Activated naive CD8-positive, alpha-beta T cell treated with anti-CD3 and anti-CD28 coated beads, Interleukin-2, amount 50 U/mL, for 24 hours (primary cell): ENCODE data around the gene TMEM59.
"Not testable (repeated sequence)": the region's sequence is repeated elsewhere in the genome, so short reads cannot be mapped to it uniquely, and the experiment has no call there.

Source experiments
- ATAC-seq: fragments of 150-1000 bp; cut with Tn5 transposase; one replicate; pipeline ENCODE4 v1.10.0; 2021
- DNase-seq: peaks from one replicate; pipeline ENCODE4 v3.0.0; 2021
- H3K27ac Mint-ChIP-seq: one replicate; pipeline ENCODE4 v1.8.0; 2021; ENCODE audit warnings: mild to moderate bottlenecking, mixed read lengths
- H3K27me3 Mint-ChIP-seq: one replicate; pipeline ENCODE4 v1.8.0; 2021; ENCODE audit warnings: mixed read lengths
- H3K36me3 Mint-ChIP-seq: one replicate; pipeline ENCODE4 v1.8.0; 2021; ENCODE audit warnings: low read depth, mixed read lengths
- H3K4me1 Mint-ChIP-seq: one replicate; pipeline ENCODE4 v1.8.0; 2021; ENCODE audit warnings: mixed read lengths
- H3K4me3 Mint-ChIP-seq: one replicate; pipeline ENCODE4 v1.8.0; 2021; ENCODE audit warnings: mild to moderate bottlenecking, moderate library complexity, mixed read lengths
- H3K9me3 Mint-ChIP-seq: one replicate; pipeline ENCODE4 v1.8.0; 2021; ENCODE audit warnings: mixed read lengths

The TMEM59 gene, protein sequence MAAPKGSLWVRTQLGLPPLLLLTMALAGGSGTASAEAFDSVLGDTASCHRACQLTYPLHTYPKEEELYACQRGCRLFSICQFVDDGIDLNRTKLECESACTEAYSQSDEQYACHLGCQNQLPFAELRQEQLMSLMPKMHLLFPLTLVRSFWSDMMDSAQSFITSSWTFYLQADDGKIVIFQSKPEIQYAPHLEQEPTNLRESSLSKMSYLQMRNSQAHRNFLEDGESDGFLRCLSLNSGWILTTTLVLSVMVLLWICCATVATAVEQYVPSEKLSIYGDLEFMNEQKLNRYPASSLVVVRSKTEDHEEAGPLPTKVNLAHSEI

DNA sequence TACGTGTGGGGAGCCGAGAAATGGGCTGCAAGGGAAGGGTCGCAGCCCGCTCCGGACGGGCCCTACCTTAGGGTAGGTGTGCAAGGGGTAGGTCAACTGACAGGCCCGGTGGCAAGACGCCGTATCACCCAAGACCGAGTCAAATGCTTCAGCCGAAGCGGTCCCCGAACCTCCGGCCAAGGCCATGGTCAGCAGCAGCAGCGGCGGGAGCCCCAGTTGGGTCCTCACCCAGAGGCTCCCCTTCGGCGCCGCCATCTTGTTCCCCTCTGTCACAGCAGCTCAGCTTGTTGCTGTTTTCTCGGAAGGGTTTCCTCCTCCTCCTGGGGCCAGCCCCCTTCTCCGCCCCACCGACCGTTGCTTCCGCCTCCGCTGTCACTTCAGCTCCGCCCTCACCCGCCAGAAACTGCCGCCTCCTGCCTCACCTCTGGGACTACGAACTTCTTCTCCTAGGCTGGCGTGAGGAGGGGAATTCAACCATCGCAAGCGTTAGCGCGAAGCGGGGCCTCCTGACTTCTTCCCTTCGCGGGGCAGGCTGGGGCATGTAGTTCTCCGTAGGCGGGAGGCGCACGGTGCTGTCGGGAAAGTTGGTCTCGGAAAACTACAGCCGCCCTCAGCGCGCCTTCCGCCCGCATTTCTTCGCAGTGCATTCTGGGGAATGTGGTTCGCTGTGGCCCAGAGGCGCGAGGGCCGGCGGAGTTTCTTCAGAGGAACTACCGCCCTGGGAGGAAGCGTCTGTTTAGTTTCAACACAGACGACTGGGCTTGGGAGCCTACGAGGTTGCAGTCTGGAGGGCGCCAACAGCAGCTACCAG, at the start of gene TMEM59, which contains the start of gene TCEANC2:
TSS of gene TMEM59 (minus strand) at position 271 of the 811 bp plus-strand sequence. CDS start at position 255, 16 bp downstream.
TSS of gene TCEANC2 (plus strand) at position 675 of the 811 bp plus-strand sequence. CDS start 815 bp downstream, outside the sequence.
- Mint-ChIP-seq H3K36me3 (peaks cover 20% of the 10 kb centered on the region), H3K9me3 (no peaks in the 10 kb centered on the region), H3K27ac (no peak within 1 kb of the TSS), H3K4me1 (peaks cover 45% of the 10 kb centered on the region), H3K27me3 (no peaks in the 10 kb centered on the region), H3K4me3 (no peak within 1 kb of the TSS)
- ATAC-seq: peak; percentile 98
- DNase-seq: peak; percentile 94

DNA sequence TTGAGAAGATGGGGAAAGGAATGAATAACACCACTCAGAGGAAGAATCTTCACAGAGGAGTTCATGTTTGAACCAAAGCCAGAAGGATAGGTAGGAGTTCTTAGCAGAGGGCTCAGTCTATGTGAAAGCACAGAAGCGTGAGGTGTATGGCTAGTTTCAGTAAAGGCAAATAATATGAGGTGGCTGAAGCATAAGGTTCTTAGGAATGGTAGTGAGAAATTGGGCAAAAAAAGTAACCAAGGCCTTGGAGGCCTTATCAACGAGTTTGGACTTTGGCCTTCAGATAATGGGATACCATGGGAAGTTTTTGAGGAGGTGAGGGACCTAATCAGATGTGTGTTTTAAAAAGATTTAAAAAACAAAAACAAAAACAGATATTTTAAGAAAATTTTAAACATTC, 47.5 kb upstream of the TMEM59 start:
- H3K4me3 Mint-ChIP-seq: no peak overlapping the region
- H3K27me3 Mint-ChIP-seq: no peaks in the 10 kb centered on the region
- no peak for ATAC-seq
- no peak for DNase-seq
- H3K27ac Mint-ChIP-seq: no peak overlapping the region
- H3K4me1 Mint-ChIP-seq: no peaks in the 10 kb centered on the region
- no peaks in the 10 kb centered on the region for H3K9me3 Mint-ChIP-seq
- H3K36me3 Mint-ChIP-seq: peaks cover 15% of the 10 kb centered on the region

DNA sequence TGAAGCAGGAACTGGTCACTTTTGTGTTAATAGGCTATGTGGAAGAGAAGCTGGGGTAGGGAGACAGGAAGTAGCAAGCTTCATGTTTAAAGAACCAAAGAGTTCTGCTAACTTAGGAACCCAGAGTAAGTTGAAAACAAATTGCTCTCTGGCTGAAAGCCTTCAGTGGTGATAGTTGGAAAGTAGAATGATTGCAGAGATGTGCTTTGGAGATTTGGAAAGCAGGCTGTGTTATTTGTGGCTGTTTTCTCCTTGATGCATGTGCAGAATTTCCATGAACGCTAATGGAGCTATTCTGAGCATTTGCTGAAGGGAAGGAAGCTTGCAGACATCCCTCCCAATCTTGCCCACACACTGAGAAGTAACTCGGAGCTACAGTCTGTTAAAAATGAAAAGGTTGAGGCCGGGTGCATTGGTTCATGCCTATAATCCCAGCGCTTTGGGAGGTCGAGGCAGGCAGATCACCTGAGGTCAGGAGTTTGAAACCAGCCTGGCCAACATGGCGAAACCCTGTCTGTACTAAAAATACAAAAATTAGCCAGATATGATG, 46.1 kb upstream of the TMEM59 start:
- H3K36me3 Mint-ChIP-seq: peaks cover 15% of the 10 kb centered on the region
- H3K4me3 Mint-ChIP-seq: no peak overlapping the region
- H3K9me3 Mint-ChIP-seq: no peaks in the 10 kb centered on the region
- ATAC-seq: no peak
- no peaks in the 10 kb centered on the region for H3K27me3 Mint-ChIP-seq
- no peak overlapping the region for H3K27ac Mint-ChIP-seq
- no peak for DNase-seq
- H3K4me1 Mint-ChIP-seq: no peaks in the 10 kb centered on the region

DNA sequence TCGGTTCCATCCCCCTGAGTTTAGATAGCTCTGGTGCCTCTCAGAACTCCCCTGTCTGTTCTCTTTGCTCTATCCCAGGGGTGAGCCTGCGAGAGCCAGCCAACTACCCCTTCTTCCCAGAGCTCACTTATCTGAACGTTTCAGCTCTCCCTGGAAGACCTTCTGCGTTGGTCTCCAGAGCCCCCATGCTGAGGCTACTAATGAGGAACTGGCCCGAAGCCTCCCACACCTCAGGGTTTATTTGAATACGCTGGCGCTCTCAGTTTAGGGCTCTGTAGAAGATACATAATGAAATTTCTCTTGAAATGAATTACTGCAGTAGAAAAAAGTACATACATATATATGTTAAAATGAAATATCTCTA, 43.9 kb upstream of the TMEM59 start:
- H3K9me3 Mint-ChIP-seq: no peaks in the 10 kb centered on the region
- no peak for ATAC-seq
- H3K27me3 Mint-ChIP-seq: no peaks in the 10 kb centered on the region
- H3K27ac Mint-ChIP-seq: no peak overlapping the region
- H3K4me3 Mint-ChIP-seq: no peak overlapping the region
- no peaks in the 10 kb centered on the region for H3K4me1 Mint-ChIP-seq
- no peak for DNase-seq
- peaks cover 15% of the 10 kb centered on the region for H3K36me3 Mint-ChIP-seq

DNA sequence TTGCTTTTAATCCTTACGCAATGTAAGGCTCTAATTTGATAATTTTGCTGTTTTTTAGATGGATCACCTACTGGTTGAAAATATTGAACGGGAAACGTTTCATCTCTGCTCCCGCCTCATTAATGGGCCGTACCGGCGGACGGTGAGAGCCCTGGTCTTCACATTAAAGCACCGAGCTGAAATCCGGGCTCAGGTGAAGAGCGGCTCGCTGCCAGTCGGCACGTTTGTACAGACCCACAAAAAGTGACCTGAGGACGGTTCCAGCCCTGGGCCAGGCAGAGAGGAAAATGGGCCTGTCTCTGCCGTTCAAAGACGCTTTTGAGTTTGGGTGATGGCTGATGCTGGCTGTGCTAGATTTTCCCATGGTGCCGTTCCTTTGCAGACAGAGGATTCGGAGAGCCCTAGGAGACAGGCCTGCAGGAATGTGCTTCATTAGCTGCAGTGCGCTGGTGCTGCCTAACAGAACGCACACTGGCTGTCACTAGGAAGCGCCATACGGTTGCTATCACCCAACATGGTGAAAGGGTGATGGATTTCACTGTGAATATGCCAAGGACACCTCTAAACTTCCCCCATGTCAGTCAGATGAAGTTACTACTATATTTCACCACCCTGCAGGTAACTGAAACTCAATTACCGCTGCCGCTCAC, 43.3 kb upstream of the TMEM59 start:
- peaks cover 18% of the 10 kb centered on the region for H3K36me3 Mint-ChIP-seq
- H3K9me3 Mint-ChIP-seq: no peaks in the 10 kb centered on the region
- H3K27ac Mint-ChIP-seq: no peak overlapping the region
- no peaks in the 10 kb centered on the region for H3K27me3 Mint-ChIP-seq
- no peak overlapping the region for H3K4me3 Mint-ChIP-seq
- no peaks in the 10 kb centered on the region for H3K4me1 Mint-ChIP-seq
- ATAC-seq (no peak), DNase-seq (no peak)

DNA sequence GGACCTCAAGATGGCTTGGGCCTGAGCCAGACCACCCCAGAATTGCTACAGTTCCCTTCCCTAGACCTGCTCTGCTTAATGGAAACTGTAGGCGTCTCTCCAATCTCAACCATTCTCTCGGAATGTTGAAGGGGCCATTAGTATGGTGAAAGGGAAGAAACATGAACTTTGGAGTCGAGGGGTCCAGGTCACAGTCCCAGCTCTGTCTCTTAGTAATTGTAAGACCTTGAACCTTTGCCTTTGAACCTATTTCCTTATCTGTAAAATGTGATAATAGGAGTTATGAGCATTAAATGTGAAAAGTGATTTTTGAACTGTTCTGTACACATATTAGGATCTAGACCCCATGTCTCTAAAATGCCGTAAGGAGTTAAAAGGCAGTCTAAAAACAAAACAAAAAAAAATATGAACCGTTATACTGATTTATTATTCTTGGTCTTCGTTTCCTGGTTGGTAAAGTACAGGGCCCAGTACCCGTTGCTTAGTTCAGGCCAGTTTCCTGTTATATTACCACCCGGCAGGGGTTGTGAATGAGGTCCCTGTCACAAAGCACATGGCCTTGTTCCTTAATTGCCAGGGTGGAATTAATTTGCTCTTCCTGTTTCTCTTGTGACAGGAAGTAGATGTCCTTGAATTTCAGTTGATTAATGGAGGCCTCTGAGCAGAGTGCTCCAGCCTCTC, 42.7 kb upstream of the TMEM59 start:
- Mint-ChIP-seq H3K4me3 (no peak overlapping the region), H3K27ac (no peak overlapping the region), H3K4me1 (no peaks in the 10 kb centered on the region), H3K36me3 (peaks cover 19% of the 10 kb centered on the region), H3K9me3 (no peaks in the 10 kb centered on the region), H3K27me3 (no peaks in the 10 kb centered on the region)
- no peak for ATAC-seq
- DNase-seq: no peak

DNA sequence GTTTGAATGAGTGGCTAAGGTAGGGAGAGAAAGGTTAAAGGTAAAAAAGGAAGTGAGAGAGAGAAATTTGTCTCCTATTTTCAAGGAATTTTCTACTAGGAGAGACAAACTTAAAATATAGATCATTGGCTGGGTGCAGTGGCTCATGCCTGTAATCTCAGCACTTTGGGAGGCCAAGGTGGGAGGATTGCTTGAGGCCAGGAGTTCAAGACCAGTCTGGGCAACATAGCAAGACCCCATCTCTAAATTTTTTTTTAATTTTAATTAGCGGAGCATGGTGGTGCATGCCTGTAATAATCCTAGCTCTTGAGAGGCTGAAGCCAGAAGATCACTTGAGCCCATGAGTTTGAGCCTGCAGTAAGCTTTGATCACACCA, 41.7 kb upstream of the TMEM59 start:
- H3K27ac Mint-ChIP-seq, ATAC-seq, H3K4me1 Mint-ChIP-seq, H3K4me3 Mint-ChIP-seq, H3K9me3 Mint-ChIP-seq, DNase-seq, H3K27me3 Mint-ChIP-seq: not testable (repeated sequence)
- peaks cover 14% of the 10 kb centered on the region for H3K36me3 Mint-ChIP-seq

DNA sequence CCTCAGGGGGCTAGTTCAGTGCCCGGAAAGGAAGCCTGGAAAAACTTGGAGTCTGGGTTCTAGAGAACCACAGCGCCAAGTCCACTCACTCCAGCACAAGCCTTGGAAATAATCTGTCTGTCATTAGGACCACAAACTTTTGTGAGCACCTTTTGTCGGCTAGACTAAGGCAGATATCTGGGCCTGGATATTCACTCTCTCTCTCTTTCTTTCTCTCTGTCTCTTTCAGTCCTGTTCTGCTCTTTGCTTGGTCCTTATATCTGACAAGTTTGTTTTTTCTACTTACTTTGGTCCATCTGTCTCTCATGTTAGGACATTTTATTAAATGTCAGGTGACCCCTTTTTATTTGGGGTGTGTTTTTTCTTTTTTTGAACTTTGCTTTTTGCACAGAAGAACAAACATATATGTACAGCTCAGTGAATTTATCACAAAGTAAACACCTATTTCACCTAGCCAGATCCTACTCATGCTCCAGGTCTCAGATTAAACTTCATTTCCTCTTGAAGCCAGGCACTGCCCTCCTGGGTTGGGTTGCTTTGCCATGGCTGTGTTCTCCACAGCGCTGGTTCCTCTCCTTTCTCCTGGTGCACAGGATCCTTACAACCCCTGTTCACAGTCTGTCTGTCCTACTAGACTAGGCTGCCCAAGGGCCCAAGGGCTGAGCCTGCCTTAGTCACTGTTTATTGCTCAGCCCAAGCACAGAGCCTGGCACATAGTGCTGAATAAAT, 41.2 kb upstream of the TMEM59 start:
- ATAC-seq (no peak), DNase-seq (no peak)
- Mint-ChIP-seq H3K27me3 (no peaks in the 10 kb centered on the region), H3K4me1 (no peaks in the 10 kb centered on the region), H3K9me3 (no peaks in the 10 kb centered on the region), H3K27ac (no peak overlapping the region), H3K4me3 (no peak overlapping the region), H3K36me3 (peaks cover 13% of the 10 kb centered on the region)

DNA sequence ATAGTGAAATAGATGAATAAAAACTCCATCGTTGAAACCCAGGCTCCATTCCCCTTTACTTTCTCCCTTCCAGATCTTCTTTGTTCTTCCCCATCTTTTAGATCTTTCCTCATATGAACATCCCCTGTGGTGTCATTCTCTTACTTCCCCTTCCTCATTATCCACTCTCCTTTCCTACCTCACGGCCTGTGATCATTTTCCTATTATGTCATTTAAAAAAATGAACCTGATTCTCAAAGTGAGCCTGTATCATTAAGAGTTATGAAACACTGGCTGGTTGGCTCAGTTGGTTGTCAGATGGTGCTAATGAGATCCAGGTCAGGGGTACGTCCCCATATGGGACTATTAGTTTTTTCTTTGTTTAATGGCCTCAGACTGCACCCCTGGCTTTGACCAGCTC, 38.7 kb upstream of the TMEM59 start:
- Mint-ChIP-seq H3K27me3 (no peaks in the 10 kb centered on the region), H3K36me3 (peaks cover 8% of the 10 kb centered on the region), H3K27ac (no peak overlapping the region), H3K4me1 (no peaks in the 10 kb centered on the region), H3K9me3 (no peaks in the 10 kb centered on the region), H3K4me3 (no peak overlapping the region)
- DNase-seq: no peak
- ATAC-seq: no peak

DNA sequence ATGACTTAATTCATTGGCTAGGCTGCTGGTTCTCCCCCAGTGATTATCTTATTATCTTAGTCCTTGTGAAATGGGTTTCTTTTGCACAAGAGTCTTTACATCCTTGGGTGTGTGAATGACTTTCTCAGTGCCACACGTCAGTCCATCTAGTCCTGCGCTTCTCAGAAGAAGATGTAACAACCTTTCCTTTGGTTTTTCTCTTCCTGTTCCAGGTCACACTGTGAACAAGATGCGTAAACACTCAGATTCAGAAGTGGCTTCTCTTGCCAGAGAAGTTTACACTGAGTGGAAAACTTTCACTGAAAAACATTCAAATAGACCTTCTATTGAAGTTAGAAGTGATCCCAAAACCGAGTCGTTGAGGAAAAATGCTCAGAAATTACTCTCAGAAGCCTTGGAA, 35.4 kb upstream of the TMEM59 start:
- no peaks in the 10 kb centered on the region for H3K9me3 Mint-ChIP-seq
- no peak overlapping the region for H3K4me3 Mint-ChIP-seq
- H3K4me1 Mint-ChIP-seq: no peaks in the 10 kb centered on the region
- H3K27me3 Mint-ChIP-seq: no peaks in the 10 kb centered on the region
- DNase-seq: no peak
- H3K36me3 Mint-ChIP-seq: peaks cover 6% of the 10 kb centered on the region
- no peak for ATAC-seq
- no peak overlapping the region for H3K27ac Mint-ChIP-seq

DNA sequence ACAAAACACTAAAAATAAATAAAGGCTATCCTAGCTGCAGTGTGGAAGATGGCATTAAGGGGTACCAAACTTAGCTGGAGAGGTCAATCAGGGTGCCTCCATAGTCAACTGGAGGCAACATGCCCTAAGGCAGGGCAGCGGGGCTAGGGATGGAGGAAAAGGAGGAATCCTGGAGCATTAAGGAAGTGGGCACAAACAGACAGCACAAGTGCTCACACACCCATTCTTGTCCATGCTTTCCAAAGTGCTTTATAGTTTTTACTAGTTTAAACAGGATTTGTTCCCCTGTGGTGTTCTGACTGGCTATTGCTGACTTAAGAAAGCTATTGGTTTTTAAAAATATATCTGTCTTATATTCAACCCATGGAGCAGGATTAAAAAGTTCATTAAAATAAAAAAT, 33.8 kb upstream of the TMEM59 start:
- H3K36me3 Mint-ChIP-seq: peaks cover 5% of the 10 kb centered on the region
- DNase-seq (no peak), ATAC-seq (no peak)
- H3K27ac Mint-ChIP-seq: no peak overlapping the region
- no peaks in the 10 kb centered on the region for H3K9me3 Mint-ChIP-seq
- no peaks in the 10 kb centered on the region for H3K4me1 Mint-ChIP-seq
- H3K4me3 Mint-ChIP-seq: no peak overlapping the region
- no peaks in the 10 kb centered on the region for H3K27me3 Mint-ChIP-seq

DNA sequence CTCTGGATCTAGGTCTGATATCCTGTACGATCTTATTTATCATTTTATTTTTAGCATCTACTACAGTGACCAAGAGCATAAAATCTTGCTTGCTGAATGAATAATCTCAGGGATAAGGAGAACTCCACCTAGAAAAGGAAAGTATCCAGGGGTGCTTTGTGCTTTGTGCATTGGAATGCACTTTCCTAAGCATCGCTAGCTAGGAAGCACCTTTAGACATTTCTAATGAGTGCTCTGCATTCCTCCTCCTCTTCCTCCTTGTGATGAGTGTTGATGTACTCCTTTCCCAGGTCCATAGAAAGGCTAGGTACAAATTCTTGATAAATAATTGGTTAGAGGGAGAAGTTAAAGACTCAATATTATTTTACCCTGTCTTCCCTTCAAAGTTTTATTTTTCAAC, 31.8 kb upstream of the TMEM59 start:
- H3K27ac Mint-ChIP-seq: no peak overlapping the region
- H3K27me3 Mint-ChIP-seq: no peaks in the 10 kb centered on the region
- ATAC-seq (no peak), DNase-seq (no peak)
- H3K9me3 Mint-ChIP-seq: no peaks in the 10 kb centered on the region
- no peaks in the 10 kb centered on the region for H3K36me3 Mint-ChIP-seq
- H3K4me1 Mint-ChIP-seq: peaks cover 3% of the 10 kb centered on the region
- H3K4me3 Mint-ChIP-seq: no peak overlapping the region

DNA sequence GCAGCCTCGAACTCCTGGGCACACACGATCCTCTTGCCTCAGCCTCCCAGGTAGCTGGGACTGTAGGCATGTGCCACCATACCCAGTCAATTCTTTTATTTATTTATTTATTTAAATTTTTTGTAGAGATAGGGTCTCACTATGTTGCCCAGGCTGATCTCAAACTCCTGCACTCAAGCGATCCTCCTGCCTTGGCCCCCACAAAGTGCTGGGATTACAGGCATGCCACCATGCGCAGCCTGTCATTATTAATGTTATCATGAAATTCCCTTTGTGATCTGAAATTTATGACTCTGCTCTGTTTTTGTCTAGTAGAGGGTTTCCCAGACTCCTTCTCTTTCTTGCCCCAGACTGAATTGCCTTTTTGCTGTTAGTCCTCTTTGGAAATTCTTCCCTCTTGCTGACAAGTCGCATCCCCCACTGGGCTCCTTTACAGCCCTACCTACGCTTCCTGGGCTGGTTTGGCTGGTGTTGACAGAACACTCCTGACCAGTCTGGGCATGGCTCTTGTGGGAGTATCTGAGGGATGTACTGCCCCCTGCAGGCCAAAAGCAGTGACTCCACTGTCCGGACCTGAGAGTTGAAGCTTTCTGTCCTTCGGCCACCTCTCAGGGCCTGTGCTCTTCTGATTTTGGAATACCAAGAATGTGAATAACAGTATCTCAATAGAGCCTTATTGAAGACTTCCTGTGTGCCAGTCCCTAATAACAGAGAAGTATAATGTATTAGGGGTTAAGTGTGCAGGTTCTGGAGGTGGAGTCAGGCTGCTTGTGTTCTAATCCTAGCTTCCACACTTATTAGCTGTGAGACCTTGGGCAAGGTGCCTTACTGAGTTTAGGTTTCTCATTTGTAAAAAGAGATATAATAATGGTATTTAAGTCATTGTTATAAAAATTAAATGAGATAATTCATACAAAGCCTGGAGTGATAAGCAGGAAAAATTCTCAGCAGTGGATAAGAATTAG, 28.6 kb upstream of the TMEM59 start:
- Mint-ChIP-seq H3K27ac (no peak overlapping the region), H3K36me3 (peaks cover 2% of the 10 kb centered on the region), H3K4me3 (no peak overlapping the region), H3K4me1 (peaks cover 14% of the 10 kb centered on the region), H3K9me3 (no peaks in the 10 kb centered on the region), H3K27me3 (no peaks in the 10 kb centered on the region)
- DNase-seq (peak; percentile 67), ATAC-seq (peak; percentile 81)
